Kidney epithelial cell (primary cell): ENCODE data around the gene TMEM245. TPM values are rescaled to one million over a fixed set of nuclear protein-coding genes. Genes with fewer than 3 reads are reported as not detected.

ENCODE experiments used
- DNase-seq: peaks from one replicate; pipeline ENCODE4 v3.0.0-alpha.2; 2010; ENCODE audit warnings: low read depth
- H3K27me3 ChIP-seq: 2 replicates; pipeline ENCODE4 v1.6.0; 2011; ENCODE audit warnings: low read length; ENCODE audit not compliant: control insufficient read depth, insufficient read depth
- H3K36me3 ChIP-seq: 2 replicates; pipeline ENCODE4 v1.5.1; 2011; ENCODE audit warnings: low read length; ENCODE audit not compliant: control insufficient read depth, insufficient read depth
- H3K4me3 ChIP-seq: 2 replicates; pipeline ENCODE4 v1.5.1; 2011; ENCODE audit warnings: low read depth, mild to moderate bottlenecking, control low read depth, low read length
- total RNA-seq: library from RNA; depleted of rRNA; stranded (reverse); fragments of >200 nt; gene quantifications from 2 replicates; pipeline ENCODE4 v1.2.3, GENCODE V29; 2015
- TF ChIP-seq, protein P1 (sequence below): IDR thresholded peaks from 2 replicates; pipeline ENCODE4 v1.5.1; 2011; ENCODE audit warnings: mild to moderate bottlenecking, moderate library complexity, low read length, control low read depth, inconsistent platforms; ENCODE audit not compliant: insufficient read depth, poor library complexity, severe bottlenecking

TMEM245 gene
- total RNA-seq, 1 donor from 2014 or later, result 44.5 TPM

DNA sequence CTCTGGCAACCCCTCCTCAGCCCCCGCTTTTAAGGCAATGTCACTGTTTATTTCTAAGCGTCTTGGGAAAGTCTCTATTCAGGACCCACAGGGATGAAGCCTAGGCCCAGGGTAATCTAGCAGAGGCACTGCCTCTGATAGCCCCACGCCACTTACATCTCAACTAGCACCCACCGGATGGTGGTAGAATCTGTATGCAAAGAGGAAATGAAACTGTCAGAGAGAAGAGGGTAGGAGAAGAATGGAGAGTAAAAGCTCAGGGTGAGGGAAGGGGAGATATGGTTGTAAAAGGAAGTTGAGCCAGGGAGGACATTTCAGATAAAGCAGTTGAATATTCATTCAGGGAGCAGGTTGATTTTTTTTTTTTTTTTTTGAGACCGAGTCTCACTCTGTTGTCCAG is 44.3 kb upstream of the TMEM245 start:
- H3K27me3 ChIP-seq, result peaks cover 11% of the 10 kb centered on the region

GRCh38 chr9:109163194-109163593 is 43.4 kb upstream of the TMEM245 start:
- Histone ChIP-seq H3K36me3 (no peaks in the 10 kb centered on the region), H3K27me3 (peaks cover 11% of the 10 kb centered on the region), H3K4me3 (no peak overlapping the region)
- DNase-seq, result no peak
- TF ChIP-seq, protein P1, sequence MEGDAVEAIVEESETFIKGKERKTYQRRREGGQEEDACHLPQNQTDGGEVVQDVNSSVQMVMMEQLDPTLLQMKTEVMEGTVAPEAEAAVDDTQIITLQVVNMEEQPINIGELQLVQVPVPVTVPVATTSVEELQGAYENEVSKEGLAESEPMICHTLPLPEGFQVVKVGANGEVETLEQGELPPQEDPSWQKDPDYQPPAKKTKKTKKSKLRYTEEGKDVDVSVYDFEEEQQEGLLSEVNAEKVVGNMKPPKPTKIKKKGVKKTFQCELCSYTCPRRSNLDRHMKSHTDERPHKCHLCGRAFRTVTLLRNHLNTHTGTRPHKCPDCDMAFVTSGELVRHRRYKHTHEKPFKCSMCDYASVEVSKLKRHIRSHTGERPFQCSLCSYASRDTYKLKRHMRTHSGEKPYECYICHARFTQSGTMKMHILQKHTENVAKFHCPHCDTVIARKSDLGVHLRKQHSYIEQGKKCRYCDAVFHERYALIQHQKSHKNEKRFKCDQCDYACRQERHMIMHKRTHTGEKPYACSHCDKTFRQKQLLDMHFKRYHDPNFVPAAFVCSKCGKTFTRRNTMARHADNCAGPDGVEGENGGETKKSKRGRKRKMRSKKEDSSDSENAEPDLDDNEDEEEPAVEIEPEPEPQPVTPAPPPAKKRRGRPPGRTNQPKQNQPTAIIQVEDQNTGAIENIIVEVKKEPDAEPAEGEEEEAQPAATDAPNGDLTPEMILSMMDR, result no peak

More for the DNA sequence above, 44.3 kb upstream of the TMEM245 start:
- TF ChIP-seq, protein P1, result no peak
- no peak for DNase-seq
- Histone ChIP-seq H3K4me3 (no peak overlapping the region), H3K36me3 (no peaks in the 10 kb centered on the region)

DNA sequence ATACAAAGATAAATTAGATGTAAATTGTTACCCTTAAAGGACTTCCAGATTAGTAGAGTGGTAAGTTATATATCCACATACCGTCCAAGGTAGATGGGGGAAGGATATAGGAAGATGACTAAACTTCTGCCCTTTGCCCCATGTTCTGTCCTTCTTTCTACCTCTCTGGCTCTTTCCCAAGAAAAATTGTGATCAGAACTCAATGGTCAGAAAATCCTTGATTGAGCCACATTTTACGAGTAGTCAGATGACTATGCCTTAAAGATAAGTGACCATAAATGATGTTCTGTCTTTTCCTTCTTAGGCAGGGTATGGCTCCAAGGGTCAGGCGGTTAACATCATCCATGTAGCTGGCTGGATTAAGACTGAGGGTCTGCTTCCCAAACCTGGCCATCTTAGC is 42.9 kb upstream of the TMEM245 start:
- peaks cover 10% of the 10 kb centered on the region for H3K27me3 ChIP-seq
- TF ChIP-seq, protein P1, result no peak
- no peak for DNase-seq

DNA sequence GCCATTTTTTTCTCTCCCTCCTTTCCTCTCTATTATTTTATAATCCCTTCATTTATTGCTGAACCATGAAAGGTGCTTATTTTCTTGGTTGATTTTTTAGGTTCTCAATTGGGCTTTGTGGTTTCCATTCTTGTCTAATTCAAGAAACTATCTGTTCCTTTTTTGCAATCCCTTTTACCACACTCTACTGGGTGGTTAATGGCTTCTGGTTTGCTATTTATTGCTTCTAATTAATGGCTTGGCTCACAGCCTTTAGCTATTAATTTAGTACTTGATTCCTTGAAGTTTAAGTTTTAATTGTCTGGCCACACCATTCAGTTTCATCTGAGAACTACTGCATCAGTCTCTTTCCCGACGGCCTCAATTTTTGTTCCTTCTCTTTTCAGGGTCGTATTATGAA is 41.7 kb upstream of the TMEM245 start:
- no peak for DNase-seq
- H3K4me3 ChIP-seq, result no peak overlapping the region
- H3K36me3 ChIP-seq, result no peaks in the 10 kb centered on the region
- peaks cover 4% of the 10 kb centered on the region for H3K27me3 ChIP-seq
- TF ChIP-seq, protein P1, result no peak

More for the DNA sequence above, 42.9 kb upstream of the TMEM245 start:
- Histone ChIP-seq H3K4me3 (no peak overlapping the region), H3K36me3 (no peaks in the 10 kb centered on the region)

- TF ChIP-seq, protein P1, result no peak
- Histone ChIP-seq H3K4me3 (no peak overlapping the region), H3K36me3 (no peaks in the 10 kb centered on the region), H3K27me3 (no peaks in the 10 kb centered on the region)
- DNase-seq, result no peak
These were observed 39.8 kb upstream of the TMEM245 start for GRCh38 chr9:109159583-109159982.

DNA sequence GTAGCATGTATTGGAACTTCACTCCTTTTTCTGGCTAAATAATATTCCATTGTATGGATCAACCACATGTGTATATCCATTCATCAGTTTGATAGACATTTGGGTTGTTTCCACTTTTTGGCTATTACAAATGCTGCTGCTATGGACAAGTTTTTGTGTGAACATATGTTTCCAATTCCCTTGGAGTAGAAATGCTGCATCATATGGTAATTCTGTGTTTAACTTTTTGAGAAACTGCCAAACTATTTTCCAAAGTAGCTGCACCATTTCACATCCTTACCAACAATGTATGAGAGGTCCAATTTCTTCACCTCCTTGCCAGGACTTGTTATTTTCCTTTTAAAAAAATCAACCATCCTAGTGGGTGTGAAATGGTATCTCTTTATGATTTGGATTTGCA is 38.9 kb upstream of the TMEM245 start:
- TF ChIP-seq, protein P1, result no peak
- DNase-seq, result no peak
- Histone ChIP-seq H3K4me3 (no peak overlapping the region), H3K36me3 (no peaks in the 10 kb centered on the region), H3K27me3 (no peaks in the 10 kb centered on the region)
